ENCODE data around the gene ADORA2A. TPM values are rescaled to one million over a fixed set of nuclear protein-coding genes. Genes with fewer than 3 reads are reported as not detected.

Gene ADORA2A
- total and polyA plus RNA-seq, 8 donors: 0.58 to 7.1 (median 1.6) TPM; not detected in 1

- no peak for DNase-seq
- peaks cover 19 to 55% (median 48%) of the 10 kb centered on the region in 4 donors for H3K36me3 ChIP-seq
- intact Hi-C loops (cut with DNase I; ENCODE audit: low total_unique reads): no loop called here
- H3K9me3 ChIP-seq: no peaks in the 10 kb centered on the region
- whole genome bisulfite sequencing, 5 donors: 82 to 92% (median 88%) methylated on average over 9 of the region's 9 CpGs
- no peaks in the 10 kb centered on the region for H3K27me3 ChIP-seq
- H3K4me3 ChIP-seq: no peak overlapping the region
- H3K27ac ChIP-seq: no peak overlapping the region
- TF ChIP-seq POLR2AphosphoS5 (IDR thresholded peaks at IDR 0.05) (no peak), EP300 (IDR thresholded peaks at IDR 0.05) (no peak), POLR2A (IDR thresholded peaks at IDR 0.05) (no peak)
- TF ChIP-seq, protein P1, sequence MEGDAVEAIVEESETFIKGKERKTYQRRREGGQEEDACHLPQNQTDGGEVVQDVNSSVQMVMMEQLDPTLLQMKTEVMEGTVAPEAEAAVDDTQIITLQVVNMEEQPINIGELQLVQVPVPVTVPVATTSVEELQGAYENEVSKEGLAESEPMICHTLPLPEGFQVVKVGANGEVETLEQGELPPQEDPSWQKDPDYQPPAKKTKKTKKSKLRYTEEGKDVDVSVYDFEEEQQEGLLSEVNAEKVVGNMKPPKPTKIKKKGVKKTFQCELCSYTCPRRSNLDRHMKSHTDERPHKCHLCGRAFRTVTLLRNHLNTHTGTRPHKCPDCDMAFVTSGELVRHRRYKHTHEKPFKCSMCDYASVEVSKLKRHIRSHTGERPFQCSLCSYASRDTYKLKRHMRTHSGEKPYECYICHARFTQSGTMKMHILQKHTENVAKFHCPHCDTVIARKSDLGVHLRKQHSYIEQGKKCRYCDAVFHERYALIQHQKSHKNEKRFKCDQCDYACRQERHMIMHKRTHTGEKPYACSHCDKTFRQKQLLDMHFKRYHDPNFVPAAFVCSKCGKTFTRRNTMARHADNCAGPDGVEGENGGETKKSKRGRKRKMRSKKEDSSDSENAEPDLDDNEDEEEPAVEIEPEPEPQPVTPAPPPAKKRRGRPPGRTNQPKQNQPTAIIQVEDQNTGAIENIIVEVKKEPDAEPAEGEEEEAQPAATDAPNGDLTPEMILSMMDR (IDR thresholded peaks at IDR 0.05): no peak
- peaks cover 0 to 36% (median 15%) of the 10 kb centered on the region in 4 donors for H3K4me1 ChIP-seq
These were observed 17.7 kb upstream of the ADORA2A start for GRCh38 chr22:24409707-24410106.

- peaks cover 0 to 38% (median 15%) of the 10 kb centered on the region in 4 donors for H3K4me1 ChIP-seq
- no peak for TF ChIP-seq POLR2A (IDR thresholded peaks at IDR 0.05)
- no peak for TF ChIP-seq EP300 (IDR thresholded peaks at IDR 0.05)
- TF ChIP-seq POLR2AphosphoS5 (IDR thresholded peaks at IDR 0.05): no peak
- H3K36me3 ChIP-seq: peaks cover 25 to 56% (median 52%) of the 10 kb centered on the region in 4 donors
- H3K9me3 ChIP-seq: no peaks in the 10 kb centered on the region
- WGBS, 5 donors: 78 to 89% (median 86%) methylated on average over 8 of the region's 8 CpGs
- H3K27ac ChIP-seq: no peak overlapping the region
- H3K4me3 ChIP-seq: no peak overlapping the region
- intact Hi-C loops (cut with DNase I; ENCODE audit: low total_unique reads): no loop called here
- no peaks in the 10 kb centered on the region for H3K27me3 ChIP-seq
- peak in 1 of 2 donors; percentile 22 for DNase-seq
These were observed 17.1 kb upstream of the ADORA2A start for GRCh38 chr22:24410110-24410856.

GRCh38 chr22:24411256-24412004, 16.0 kb upstream of the ADORA2A start:
- TF ChIP-seq POLR2AphosphoS5 (IDR thresholded peaks at IDR 0.05): no peak
- TF ChIP-seq, protein P1 (IDR thresholded peaks at IDR 0.05): no peak
- TF ChIP-seq EP300 (IDR thresholded peaks at IDR 0.05): no peak
- no peak for TF ChIP-seq POLR2A (IDR thresholded peaks at IDR 0.05)
- Histone ChIP-seq H3K4me1 (peaks cover 0 to 34% (median 14%) of the 10 kb centered on the region in 4 donors), H3K36me3 (peaks cover 34 to 67% (median 63%) of the 10 kb centered on the region in 4 donors), H3K27me3 (no peaks in the 10 kb centered on the region), H3K9me3 (no peaks in the 10 kb centered on the region), H3K27ac (no peak overlapping the region), H3K4me3 (no peak overlapping the region)
- intact Hi-C loops (cut with DNase I; ENCODE audit: low total_unique reads): no loop called here
- DNase-seq: peak in 1 of 2 donors; percentile 22
- WGBS, 5 donors: 86 to 97% (median 92%) methylated on average over 9 to 10 of the region's 10 CpGs

DNA sequence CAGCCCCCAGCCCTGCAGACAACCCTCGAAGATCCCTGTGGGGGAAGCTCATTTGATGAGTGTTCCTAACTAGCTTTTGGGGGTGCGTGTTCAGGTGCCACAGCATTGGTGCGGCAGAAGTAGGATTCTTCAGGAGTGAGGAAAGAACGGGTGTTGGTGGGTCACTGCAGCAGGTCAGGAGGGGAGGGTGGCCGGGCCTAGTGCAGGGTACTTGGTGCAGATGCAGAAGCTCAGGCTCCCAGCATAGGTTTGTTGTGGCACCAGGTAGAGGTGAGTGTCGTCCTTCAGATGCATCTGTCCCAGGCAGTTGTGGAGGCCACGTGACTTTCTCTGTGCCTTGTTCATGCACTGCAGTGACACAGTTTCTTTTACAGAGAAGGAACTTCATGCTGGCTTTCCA, 15.1 kb upstream of the ADORA2A start:
- Histone ChIP-seq H3K27ac (no peak overlapping the region), H3K36me3 (peaks cover 43 to 76% (median 71%) of the 10 kb centered on the region in 4 donors), H3K4me1 (peaks cover 0 to 25% (median 9%) of the 10 kb centered on the region in 4 donors), H3K4me3 (no peak overlapping the region), H3K27me3 (no peaks in the 10 kb centered on the region), H3K9me3 (no peaks in the 10 kb centered on the region)
- intact Hi-C loops (cut with DNase I; ENCODE audit: low total_unique reads): no loop called here
- DNase-seq: peak in 1 of 2 donors; percentile 14
- TF ChIP-seq POLR2A (IDR thresholded peaks at IDR 0.05) (no peak), EP300 (IDR thresholded peaks at IDR 0.05) (no peak), POLR2AphosphoS5 (IDR thresholded peaks at IDR 0.05) (no peak)
- TF ChIP-seq, protein P1 (IDR thresholded peaks at IDR 0.05): no peak
- 83 to 95% (median 85%) methylated on average over 7 of the region's 7 CpGs for WGBS, 5 donors

Data from stomach (tissue), 9 donors.